ENCODE results near the gene BANF2.

BANF2 gene

DNA sequence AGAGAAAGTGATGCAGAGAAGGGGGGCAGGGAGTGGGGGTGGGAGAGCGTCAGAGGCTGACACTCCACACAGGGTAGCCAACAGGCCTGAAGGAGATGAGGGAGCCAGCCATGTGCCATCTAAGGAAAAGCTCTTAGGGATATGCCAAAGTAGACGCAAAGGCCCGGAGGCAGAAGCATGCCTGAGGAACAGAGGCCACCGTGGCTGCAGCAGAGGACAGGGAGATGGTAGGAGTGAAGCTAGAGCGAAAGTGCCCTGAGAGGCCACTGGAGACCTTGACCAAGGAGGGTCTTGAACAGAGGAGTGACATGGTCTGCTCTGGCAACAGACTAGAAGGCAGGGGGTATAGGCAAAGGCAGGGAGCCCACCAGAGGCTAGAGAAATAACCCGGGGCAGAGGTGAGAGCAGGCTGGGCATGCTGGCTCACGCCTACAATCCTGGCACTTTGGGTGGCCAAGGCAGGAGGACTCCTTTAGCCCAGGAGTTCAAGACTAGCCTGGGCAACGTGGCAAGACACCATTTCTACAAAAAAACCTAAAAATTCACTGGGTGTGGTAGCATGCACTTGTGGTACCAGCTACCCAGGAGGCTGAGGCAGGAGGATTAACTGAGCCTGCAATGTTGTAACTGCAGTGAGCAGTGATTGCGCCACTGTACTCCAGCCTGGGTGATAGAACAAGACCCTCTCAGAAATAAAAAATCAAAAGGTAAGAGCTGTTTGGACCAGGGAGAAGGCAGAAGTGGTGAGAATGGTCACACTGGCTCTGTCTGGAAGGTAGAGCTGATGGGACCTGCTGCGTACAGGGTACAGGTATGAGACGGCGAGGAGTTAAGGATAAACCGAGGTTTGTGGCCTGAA, 24.0 kb upstream of the BANF2 start:
- peaks cover 0 to 15% of the 10 kb centered on the region in 2 donors for H3K36me3 ChIP-seq (ENCODE audit: control insufficient read depth in 2 of 2, insufficient read depth in 2 of 2, low read length in 2 of 2)
- peak overlapping the region in 1 of 2 donors; percentile 22 for H3K4me3 ChIP-seq (ENCODE audit: low read length in 2 of 2)
- H3K9ac ChIP-seq (ENCODE audit: low read length in 2 of 2): no peak overlapping the region
- no peaks in the 10 kb centered on the region for H3K27me3 ChIP-seq (ENCODE audit: control insufficient read depth in 1 of 2, insufficient read depth in 2 of 2, low read length in 2 of 2)
- H3K4me1 ChIP-seq (ENCODE audit: control insufficient read depth, insufficient read depth, low read length): peaks cover 28% of the 10 kb centered on the region
- no peak overlapping the region for H3K27ac ChIP-seq (ENCODE audit: low read length)
- no peaks in the 10 kb centered on the region for H3K9me3 ChIP-seq (ENCODE audit: control insufficient read depth in 2 of 2, low read length in 2 of 2)

DNA sequence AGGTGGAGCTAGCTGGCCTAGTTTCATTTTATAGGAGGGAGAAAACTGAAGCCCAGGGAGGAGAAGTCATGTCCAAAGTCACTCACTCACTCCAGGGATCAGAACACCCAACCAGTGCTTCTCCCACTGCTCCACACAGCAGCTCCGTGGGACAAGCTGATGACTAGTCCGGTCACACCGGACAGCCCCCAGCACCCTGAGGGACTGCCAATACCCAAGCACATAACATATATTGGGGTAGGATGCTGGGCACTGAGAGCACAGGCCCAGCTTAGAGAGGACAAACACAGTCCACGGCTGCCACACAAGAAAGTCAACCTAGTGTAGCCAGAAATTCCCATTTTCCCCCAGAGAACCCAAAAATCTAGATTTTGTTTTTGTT, 23.4 kb upstream of the BANF2 start:
- Histone ChIP-seq H3K27me3 (ENCODE audit: control insufficient read depth in 1 of 2, insufficient read depth in 2 of 2, low read length in 2 of 2) (no peaks in the 10 kb centered on the region), H3K9me3 (ENCODE audit: control insufficient read depth in 2 of 2, low read length in 2 of 2) (no peaks in the 10 kb centered on the region), H3K27ac (ENCODE audit: low read length) (no peak overlapping the region), H3K4me3 (ENCODE audit: low read length in 2 of 2) (no peak overlapping the region), H3K4me1 (ENCODE audit: control insufficient read depth, insufficient read depth, low read length) (peaks cover 29% of the 10 kb centered on the region), H3K9ac (ENCODE audit: low read length in 2 of 2) (no peak overlapping the region), H3K36me3 (ENCODE audit: control insufficient read depth in 2 of 2, insufficient read depth in 2 of 2, low read length in 2 of 2) (peaks cover 0 to 15% of the 10 kb centered on the region in 2 donors)

DNA sequence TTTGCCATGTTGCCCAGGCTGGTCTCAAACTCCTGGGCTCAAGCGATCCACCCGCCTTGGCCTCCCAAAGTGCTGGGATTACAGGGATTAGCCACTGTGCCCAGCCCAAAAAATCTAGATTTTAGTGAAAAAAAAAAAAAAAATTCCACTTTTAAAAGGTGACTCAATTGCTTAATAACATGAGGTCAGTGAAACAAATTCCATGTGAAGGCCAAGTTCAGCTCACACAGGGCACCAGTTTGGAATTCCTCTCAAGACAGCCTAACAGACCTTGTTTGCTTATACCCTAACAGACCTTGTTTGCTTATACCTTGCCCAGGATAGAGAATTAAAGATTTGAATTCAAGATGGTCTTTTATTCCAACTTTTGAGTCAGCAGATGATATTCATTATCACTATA, 22.8 kb upstream of the BANF2 start:
- Histone ChIP-seq H3K36me3 (ENCODE audit: control insufficient read depth in 2 of 2, insufficient read depth in 2 of 2, low read length in 2 of 2) (peaks cover 0 to 15% of the 10 kb centered on the region in 2 donors), H3K4me3 (ENCODE audit: low read length in 2 of 2) (no peak overlapping the region), H3K27ac (ENCODE audit: low read length) (no peak overlapping the region), H3K27me3 (ENCODE audit: control insufficient read depth in 1 of 2, insufficient read depth in 2 of 2, low read length in 2 of 2) (no peaks in the 10 kb centered on the region), H3K9me3 (ENCODE audit: control insufficient read depth in 2 of 2, low read length in 2 of 2) (no peaks in the 10 kb centered on the region), H3K4me1 (ENCODE audit: control insufficient read depth, insufficient read depth, low read length) (peaks cover 27% of the 10 kb centered on the region), H3K9ac (ENCODE audit: low read length in 2 of 2) (no peak overlapping the region)

DNA sequence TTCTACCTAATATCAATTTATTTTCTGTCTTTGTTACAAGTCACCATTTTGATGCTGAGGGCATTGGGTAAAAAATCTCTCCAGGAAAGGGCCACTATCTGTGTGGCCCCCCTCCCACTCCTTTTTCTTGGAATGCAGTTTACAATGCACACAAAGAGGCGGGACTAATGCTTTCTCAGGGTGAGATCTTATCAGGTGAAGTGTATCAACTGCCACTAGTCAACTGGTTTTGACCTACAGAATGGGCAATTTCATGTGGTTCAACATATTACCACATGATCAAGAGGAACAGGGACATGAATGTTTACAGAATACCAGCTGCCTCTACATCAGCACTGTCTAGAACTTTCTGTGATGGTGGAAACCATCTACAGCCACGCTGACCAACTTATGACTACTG, 21.5 kb upstream of the BANF2 start:
- H3K4me1 ChIP-seq (ENCODE audit: control insufficient read depth, insufficient read depth, low read length): peaks cover 28% of the 10 kb centered on the region
- no peak overlapping the region for H3K9ac ChIP-seq (ENCODE audit: low read length in 2 of 2)
- peaks cover 0 to 13% of the 10 kb centered on the region in 2 donors for H3K36me3 ChIP-seq (ENCODE audit: control insufficient read depth in 2 of 2, insufficient read depth in 2 of 2, low read length in 2 of 2)
- H3K27ac ChIP-seq (ENCODE audit: low read length): no peak overlapping the region
- H3K4me3 ChIP-seq (ENCODE audit: low read length in 2 of 2): no peak overlapping the region
- H3K27me3 ChIP-seq (ENCODE audit: control insufficient read depth in 1 of 2, insufficient read depth in 2 of 2, low read length in 2 of 2): no peaks in the 10 kb centered on the region
- no peaks in the 10 kb centered on the region for H3K9me3 ChIP-seq (ENCODE audit: control insufficient read depth in 2 of 2, low read length in 2 of 2)

DNA sequence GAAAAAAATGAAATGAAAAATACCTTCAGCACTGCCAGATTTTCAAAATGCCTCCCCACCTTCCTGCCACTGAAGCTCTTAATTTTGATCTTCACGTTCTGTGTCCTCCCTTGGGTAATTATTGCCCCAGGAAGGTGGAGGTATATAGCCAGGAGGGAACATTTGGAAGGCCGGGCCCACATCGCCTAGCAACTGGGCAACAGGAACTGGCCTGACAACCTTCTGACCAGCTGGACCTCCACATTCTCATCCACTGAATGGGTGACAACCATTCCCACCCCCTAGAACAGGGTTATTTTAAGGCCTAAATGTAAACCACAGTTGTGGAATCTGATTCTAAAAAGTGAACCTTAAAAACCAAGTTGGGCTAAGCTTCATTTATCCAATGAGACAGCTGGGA, 20.9 kb upstream of the BANF2 start:
- peaks cover 0 to 13% of the 10 kb centered on the region in 2 donors for H3K36me3 ChIP-seq (ENCODE audit: control insufficient read depth in 2 of 2, insufficient read depth in 2 of 2, low read length in 2 of 2)
- no peak overlapping the region for H3K27ac ChIP-seq (ENCODE audit: low read length)
- H3K9ac ChIP-seq (ENCODE audit: low read length in 2 of 2): no peak overlapping the region
- H3K27me3 ChIP-seq (ENCODE audit: control insufficient read depth in 1 of 2, insufficient read depth in 2 of 2, low read length in 2 of 2): no peaks in the 10 kb centered on the region
- H3K9me3 ChIP-seq (ENCODE audit: control insufficient read depth in 2 of 2, low read length in 2 of 2): no peaks in the 10 kb centered on the region
- H3K4me3 ChIP-seq (ENCODE audit: low read length in 2 of 2): no peak overlapping the region
- H3K4me1 ChIP-seq (ENCODE audit: control insufficient read depth, insufficient read depth, low read length): peaks cover 28% of the 10 kb centered on the region

DNA sequence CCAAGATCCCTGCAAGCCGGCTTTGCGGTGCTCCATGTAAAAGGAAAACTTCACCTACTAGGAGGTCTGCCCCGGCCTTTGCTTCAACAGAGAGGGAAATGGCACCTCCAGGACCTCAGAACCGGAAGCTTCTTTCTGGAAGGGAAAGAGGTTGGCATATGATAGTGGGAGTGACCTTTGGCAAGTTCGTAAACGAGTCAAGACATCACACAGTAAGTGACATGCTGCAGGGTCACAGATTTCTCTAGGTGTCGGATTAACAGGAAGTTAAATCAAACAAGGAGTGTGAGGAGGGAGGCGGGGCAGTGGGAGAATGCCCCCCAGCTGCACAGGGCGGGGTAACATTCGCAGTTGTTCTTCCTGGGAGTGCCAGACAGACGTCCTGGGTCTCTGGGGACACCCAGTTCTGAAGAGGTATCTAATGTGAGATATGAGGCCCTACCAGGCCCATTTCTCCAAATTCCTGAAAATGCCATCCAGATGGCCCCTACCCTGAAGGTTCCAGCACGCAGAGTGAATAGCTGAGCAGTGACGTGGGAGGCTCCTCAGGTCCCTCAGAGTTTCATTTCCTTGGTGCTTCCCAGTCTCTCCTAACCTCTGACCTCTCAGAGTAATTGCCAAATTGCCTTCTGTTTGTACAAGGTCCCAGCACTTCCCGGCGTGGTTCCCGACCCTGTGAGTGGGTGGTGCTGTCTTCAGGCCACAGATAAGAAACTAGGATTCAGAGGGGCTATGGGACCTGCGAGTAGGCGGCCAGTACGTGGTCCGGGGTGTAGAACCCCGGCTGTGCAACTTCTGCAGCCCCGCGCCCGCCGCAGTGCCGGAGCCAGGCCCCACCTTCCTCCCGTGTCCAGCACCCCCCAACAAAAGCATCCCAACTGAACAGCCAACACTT, 19.6 kb upstream of the BANF2 start:
- H3K4me3 ChIP-seq (ENCODE audit: low read length in 2 of 2): peak overlapping the region; percentile 75 to 81
- H3K27me3 ChIP-seq (ENCODE audit: control insufficient read depth in 1 of 2, insufficient read depth in 2 of 2, low read length in 2 of 2): peaks cover 0 to 3% of the 10 kb centered on the region in 2 donors
- peaks cover 0 to 10% of the 10 kb centered on the region in 2 donors for H3K36me3 ChIP-seq (ENCODE audit: control insufficient read depth in 2 of 2, insufficient read depth in 2 of 2, low read length in 2 of 2)
- H3K27ac ChIP-seq (ENCODE audit: low read length): peak overlapping the region; percentile 78
- peak overlapping the region; percentile 64 to 76 for H3K9ac ChIP-seq (ENCODE audit: low read length in 2 of 2)
- H3K9me3 ChIP-seq (ENCODE audit: control insufficient read depth in 2 of 2, low read length in 2 of 2): no peaks in the 10 kb centered on the region
- H3K4me1 ChIP-seq (ENCODE audit: control insufficient read depth, insufficient read depth, low read length): peaks cover 25% of the 10 kb centered on the region

DNA sequence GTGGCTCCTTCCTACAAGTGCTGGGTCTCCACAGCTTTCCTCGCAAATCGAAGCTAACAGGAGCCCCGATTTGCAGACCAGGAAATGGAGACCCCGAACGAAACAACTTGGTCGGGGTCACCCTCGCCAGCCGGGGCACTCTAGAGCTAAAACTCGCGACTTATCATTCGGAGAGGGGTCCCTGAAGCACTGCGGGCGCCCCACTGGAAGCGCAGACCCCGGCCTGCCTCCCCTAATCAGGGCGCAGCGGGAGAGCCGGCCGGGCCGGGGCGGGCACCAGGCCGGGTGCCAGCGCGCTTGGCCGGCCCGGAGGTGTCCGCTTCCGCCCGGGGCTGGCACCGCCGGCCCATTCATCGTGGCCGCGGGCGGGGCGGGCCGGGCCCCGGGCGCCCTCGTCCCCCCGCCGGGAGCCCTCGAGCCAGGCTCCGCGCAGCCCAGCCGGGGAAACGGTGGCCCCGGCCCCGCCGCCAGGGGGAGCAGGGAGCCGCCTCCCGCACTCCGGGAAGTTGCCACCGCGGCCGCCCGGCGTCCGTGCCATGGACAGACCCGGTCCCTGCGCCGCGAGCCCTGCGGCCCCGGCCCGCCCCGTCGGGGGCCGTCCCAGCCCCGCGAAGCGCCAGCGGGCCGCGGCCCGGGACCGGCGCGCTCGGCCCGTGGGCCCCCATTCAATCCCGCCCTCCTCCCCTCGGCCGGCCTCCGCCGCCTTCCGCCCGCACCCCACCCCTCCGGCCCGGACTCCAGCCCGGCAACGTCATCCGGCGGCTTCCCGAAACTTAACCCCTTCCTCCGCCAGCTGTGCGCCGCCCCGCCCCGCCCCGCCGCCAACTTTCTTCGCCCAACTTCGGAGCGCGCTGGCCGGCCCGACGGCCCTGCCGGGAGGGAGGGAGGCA, 18.7 kb upstream of the BANF2 start:
- Histone ChIP-seq H3K27me3 (ENCODE audit: control insufficient read depth in 1 of 2, insufficient read depth in 2 of 2, low read length in 2 of 2) (peaks cover 0 to 3% of the 10 kb centered on the region in 2 donors), H3K27ac (ENCODE audit: low read length) (peak overlapping the region; percentile 78), H3K4me1 (ENCODE audit: control insufficient read depth, insufficient read depth, low read length) (peaks cover 17% of the 10 kb centered on the region), H3K4me3 (ENCODE audit: low read length in 2 of 2) (peak overlapping the region; percentile 75 to 81), H3K9ac (ENCODE audit: low read length in 2 of 2) (peak overlapping the region; percentile 64 to 76), H3K36me3 (ENCODE audit: control insufficient read depth in 2 of 2, insufficient read depth in 2 of 2, low read length in 2 of 2) (peaks cover 0 to 7% of the 10 kb centered on the region in 2 donors), H3K9me3 (ENCODE audit: control insufficient read depth in 2 of 2, low read length in 2 of 2) (no peaks in the 10 kb centered on the region)

DNA sequence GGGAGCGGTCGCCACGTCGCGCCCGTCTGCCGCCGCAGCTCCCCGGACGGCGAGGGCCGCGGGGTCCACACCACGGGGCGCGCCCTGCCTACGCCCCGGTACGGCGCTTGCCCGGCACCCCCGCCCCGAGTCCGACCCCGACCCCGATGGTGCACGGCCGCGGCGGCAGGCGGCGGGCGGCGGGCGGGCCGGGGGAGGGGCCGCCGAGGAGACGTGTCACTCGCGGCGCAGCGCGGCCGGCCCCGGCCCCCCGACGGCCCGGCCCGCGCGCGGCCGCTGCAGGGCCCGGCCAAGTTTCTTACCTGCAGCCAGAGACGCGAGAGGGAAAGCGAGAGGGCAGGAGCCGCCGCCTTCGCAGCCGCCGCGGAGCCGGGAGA, 18.1 kb upstream of the BANF2 start:
- Histone ChIP-seq H3K27ac (ENCODE audit: low read length) (peak overlapping the region; percentile 24), H3K9ac (ENCODE audit: low read length in 2 of 2) (peak overlapping the region; percentile 45 to 60), H3K4me1 (ENCODE audit: control insufficient read depth, insufficient read depth, low read length) (peaks cover 14% of the 10 kb centered on the region), H3K4me3 (ENCODE audit: low read length in 2 of 2) (peak overlapping the region; percentile 49 to 81), H3K9me3 (ENCODE audit: control insufficient read depth in 2 of 2, low read length in 2 of 2) (no peaks in the 10 kb centered on the region), H3K36me3 (ENCODE audit: control insufficient read depth in 2 of 2, insufficient read depth in 2 of 2, low read length in 2 of 2) (peaks cover 0 to 3% of the 10 kb centered on the region in 2 donors), H3K27me3 (ENCODE audit: control insufficient read depth in 1 of 2, insufficient read depth in 2 of 2, low read length in 2 of 2) (peaks cover 0 to 3% of the 10 kb centered on the region in 2 donors)

DNA sequence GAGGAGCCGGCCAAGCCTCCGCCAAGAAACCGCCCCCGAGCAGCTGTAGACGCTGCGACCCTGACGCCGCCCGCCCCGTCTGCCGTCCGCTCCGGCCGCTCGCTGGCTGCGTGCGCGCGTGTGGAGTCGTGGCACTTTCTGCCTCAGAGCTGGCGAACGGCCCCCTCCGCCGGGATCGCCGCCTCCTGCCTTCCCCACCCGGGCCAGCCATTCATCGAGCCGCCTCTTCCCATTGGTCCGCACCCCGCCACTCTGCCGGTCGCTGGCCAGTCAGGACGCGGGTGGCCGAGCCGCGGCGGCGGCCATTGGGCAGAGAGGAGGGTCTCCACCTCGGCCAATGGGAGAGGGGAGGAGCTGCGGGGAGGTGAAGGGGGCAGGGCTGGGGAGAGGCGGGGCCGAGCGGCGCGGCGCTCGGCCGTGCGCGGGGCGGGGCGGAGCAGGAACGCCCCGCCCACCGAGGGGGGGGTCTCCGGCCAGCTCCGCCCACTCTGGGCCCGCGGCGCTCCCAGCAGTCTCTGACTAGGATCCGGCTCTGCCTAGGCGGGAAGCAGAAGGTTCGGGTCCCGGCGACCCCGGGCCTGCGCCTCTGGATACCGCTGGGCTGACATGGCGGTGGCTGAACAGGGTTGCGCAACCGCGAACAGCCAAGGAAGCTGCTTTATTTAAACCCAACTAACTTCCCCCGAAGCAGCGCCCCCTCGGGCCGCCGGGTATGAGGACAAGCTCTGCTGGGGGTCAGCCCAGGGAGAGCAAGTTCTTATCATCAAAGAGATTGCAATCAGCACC, 17.5 kb upstream of the BANF2 start, which contains the start of gene RRBP1:
Gene RRBP1 (minus strand): TSS at position 140 of the 786 bp plus-strand sequence. CDS start 21,735 bp downstream, outside the sequence.
- H3K4me3 ChIP-seq (ENCODE audit: low read length in 2 of 2): peak within 1 kb of the TSS; percentile 64 to 81
- peak within 1 kb of the TSS; percentile 45 to 60 for H3K9ac ChIP-seq (ENCODE audit: low read length in 2 of 2)
- no peaks in the 10 kb centered on the region for H3K9me3 ChIP-seq (ENCODE audit: control insufficient read depth in 2 of 2, low read length in 2 of 2)
- H3K27ac ChIP-seq (ENCODE audit: low read length): peak within 1 kb of the TSS; percentile 31
- peaks cover 0 to 3% of the 10 kb centered on the region in 2 donors for H3K27me3 ChIP-seq (ENCODE audit: control insufficient read depth in 1 of 2, insufficient read depth in 2 of 2, low read length in 2 of 2)
- H3K4me1 ChIP-seq (ENCODE audit: control insufficient read depth, insufficient read depth, low read length): peaks cover 14% of the 10 kb centered on the region
- no peaks in the 10 kb centered on the region for H3K36me3 ChIP-seq (ENCODE audit: control insufficient read depth in 2 of 2, insufficient read depth in 2 of 2, low read length in 2 of 2)

Measured in stomach smooth muscle (tissue), 2 donors.